KBM-7 (cell line): ENCODE results near the gene SYNJ2.

Experiments used
- DNase-seq: peaks from one replicate; pipeline ENCODE4 v3.0.0-alpha.2; 2015
- in situ Hi-C: fragments of 300-500 bp; cut with MboI; formaldehyde crosslinking; loops from 2 replicates; pipeline ENCODE4 v1.14.3; 2020; ENCODE audit warnings: low sequenced_read_pairs, low pct_unique_long_range_greater_than_20kb, mixed read lengths

SYNJ2 gene

GRCh38 chr6:157994125-157994795 lies 12.6 kb downstream of the SYNJ2 start:
- in situ Hi-C loops, result no loop called here

DNA sequence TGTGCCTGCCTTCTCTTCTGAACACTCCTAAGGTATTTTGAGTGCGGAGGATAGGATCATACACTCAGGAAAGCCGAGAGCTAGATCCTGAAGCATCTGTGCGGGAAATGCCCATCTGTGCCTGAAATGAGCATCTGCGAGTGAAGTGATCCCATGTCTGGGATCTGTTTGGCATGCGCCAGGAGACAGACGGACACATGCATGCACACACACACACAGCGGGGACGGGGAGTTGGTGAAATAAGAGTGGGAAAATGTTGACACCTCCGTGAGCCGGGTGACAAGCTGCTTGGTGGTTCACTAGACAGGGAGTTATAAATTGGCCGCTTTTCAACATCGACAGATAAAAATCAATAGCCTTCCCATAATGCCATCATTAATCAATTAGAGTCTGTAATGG lies 13.8 kb downstream of the SYNJ2 start:
- in situ Hi-C loops, result no loop called here
- DNase-seq, result no peak

More at GRCh38 chr6:157994125-157994795, 12.6 kb downstream of the SYNJ2 start:
- no peak for DNase-seq

DNA sequence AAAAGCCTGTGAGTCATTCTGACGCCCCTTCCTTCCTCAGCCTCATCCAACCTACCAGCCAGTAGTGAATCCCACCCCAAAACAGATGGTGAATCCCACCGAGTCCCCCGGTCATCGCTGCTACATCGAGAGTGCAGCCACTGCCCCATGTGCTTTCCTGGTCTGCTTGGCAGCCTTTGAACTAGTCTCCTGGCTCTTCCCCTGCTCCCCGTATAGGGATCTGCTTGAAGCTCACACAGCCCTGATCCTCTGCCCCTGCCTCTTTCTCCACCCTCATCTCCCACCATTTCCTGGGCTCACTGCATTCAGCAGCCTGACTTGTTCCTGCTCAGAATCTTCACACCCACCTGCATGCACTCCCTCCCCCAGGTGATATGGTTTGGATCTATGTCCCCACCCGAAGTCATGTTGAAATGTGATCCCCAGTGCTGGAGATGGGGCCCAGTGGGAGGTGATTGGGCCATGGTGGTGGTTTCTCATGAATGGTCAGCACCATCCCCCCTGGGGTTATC lies 14.6 kb downstream of the SYNJ2 start:
- in situ Hi-C loops, result no loop called here
- DNase-seq, result no peak

DNA sequence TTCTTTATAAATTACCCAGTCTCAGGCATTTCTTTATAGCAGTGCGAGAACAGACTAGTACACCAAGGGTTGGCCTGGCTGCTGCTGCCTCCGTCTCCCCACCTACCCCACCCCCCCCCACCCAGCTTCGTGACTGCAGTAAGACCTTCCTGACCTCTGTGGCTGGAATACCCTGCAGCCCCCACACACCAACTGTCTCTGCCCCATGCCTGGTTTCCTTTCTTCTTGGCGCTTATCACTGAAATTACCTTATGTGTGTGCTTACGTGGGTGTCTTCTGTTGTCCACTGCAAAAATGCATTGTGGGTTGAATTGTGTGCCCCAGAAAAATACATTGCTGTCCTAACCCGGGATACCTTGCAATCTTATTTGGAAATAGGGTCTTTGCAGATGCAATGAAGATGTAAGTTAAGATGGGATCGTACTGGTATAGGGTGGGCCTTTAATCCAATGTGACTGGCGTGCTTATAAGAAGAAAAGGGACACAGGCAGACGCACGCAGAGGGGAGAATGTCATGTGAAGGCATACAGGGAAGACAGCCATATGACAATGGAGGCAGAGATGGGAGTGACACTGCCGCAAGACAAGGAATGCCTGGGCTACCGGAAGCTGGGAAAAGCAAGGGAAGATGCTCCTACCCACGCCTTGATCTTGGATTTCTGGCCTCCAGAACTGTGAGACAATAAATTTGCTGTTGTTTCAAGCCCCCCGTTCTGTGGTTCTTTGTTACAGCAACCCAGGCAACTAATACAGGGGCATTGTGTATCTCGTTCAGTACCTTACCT lies 15.4 kb downstream of the SYNJ2 start:
- in situ Hi-C loops, result no loop called here
- peak; percentile 35 for DNase-seq

DNA sequence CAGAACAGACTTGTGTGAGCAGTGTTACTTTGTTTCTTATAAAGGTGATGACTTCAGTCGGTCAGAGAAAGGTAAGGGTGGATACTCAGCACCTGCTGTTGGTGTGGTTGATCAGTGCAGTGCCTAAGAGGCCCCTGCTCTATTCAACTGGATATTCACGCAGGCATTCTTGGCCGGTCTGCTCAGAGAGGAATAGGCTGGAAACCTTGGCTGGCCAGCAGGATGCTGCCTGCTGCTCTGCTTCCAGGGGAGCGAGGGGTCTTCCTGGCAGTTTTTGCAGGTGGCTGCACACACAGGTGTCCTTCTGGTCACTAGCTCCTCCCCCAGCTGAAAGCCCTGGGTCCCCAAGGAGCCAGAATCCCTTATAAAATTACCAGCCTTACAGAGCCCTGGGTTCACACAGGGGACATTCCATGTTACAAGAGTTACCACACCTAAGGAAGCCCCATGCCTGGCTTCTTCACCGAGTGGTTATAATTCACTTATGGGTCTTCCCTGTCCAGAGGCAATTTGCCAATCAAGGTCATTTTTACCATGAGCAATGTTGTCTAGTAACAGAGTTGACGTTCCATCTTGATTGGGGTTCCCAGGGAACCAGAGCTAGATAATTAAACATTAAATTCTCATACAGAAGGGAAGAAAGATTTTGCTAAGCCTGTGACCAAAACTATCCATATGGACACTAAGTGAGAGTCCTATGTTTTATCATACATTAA lies 16.4 kb downstream of the SYNJ2 start:
- in situ Hi-C loops, result no loop called here
- no peak for DNase-seq

DNA sequence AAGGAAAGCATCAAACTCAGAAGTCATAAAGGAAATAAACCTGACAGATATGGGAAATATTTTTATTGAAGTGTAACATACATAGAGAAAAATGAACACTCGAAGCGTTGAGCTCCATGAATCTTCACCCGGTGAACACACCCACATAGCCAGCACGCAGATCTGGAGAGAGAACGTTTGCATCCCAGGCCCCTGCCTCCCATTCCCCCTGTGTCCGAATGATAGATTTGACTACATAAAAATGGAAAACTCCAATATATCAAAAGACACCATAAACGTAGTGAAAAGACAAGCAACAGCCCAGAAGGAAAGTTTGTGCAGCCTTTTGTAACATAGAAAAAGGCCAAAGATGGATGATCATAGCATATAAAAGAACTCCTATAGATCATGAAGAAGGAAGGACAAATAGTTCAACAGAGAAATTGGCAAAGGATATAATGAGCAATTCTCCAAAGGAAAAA lies 17.1 kb downstream of the SYNJ2 start:
- no peak for DNase-seq
- in situ Hi-C loops, result no loop called here

- in situ Hi-C loops, result no loop called here
- no peak for DNase-seq
Measured at GRCh38 chr6:157999168-158000051, 17.7 kb downstream of the SYNJ2 start.

DNA sequence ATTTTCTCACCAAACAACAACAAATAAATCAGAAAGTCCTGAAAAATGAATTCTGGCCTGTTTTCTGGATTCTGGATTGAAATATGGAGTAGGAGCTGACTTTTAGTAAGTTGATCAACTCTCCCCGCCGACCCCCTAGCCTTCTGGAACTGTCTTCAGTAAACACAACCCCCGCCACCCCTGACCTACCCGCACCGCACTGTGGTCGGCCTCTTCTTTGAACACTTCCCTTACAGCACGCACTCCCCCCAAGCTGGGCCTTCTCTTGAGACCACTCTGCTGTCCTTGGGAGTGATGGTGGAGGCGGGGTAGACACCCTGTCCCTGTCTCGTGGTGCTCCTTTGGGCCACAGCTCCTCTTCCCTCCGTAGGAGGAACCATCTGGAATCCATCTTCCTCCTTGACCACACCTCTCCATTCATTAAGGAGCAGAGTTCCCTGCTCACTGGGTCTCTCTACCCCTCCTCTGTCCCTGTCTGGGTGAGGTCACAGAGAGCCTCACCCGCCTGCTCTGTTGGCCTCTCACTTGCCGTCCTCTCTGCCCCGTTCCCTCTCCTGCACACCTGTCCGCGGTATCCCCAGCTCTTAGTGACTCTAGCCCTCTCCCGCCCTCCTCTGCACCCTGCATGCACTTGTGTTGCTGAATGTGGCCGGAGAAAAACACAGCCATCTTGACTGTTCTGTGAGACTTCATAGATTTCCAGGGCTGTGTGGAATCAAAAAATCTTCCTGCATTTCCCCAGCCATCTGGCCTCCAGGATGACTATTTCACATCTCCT lies 19.1 kb downstream of the SYNJ2 start:
- no peak for DNase-seq
- in situ Hi-C loops, result no loop called here

- in situ Hi-C loops, result no loop called here
- no peak for DNase-seq
Measured at GRCh38 chr6:158002249-158002950, 20.7 kb downstream of the SYNJ2 start.

DNA sequence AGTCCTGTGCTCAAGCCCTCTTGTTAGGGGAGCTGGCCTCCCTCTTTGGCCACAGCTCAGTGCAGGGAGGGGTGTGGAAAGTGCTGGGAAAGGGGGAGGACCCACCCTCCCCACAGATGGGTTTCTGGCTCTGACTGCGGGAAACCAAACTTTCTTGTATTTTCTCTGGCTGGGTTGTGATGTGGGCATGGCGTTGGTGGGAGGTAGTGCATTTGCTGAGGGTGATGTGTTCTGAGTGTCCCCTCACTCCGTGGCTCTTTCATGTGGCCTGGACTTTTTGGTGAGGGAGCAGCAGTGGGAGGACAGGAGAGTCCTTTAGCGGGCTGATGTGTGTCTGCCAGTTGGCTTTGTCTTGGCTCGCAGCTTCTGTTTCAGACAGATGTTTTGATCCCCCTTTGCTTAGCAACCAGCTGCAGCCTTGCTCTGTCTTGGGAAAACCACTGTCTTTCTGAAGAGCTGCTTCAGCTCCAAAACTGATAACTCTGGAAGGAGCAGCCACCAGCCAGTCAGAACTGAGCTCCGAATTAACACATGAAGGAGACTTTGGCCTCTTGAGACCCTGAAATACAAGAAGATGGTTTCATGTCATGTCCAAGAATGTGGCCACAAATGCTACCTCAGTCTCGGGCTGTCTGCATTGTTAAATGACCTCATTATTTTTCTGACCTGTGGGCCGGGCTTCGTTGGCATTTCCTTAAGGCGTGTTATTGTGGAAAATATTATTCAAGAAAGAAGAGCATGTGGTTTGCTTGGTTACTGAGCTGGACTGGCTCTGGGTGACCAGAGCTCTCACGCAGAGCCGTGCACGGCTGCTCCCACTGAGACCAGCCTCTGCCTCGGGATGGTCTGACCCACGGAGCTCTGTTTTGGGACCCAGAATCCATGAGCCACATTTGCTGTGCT lies 21.5 kb downstream of the SYNJ2 start:
- in situ Hi-C loops, result no loop called here
- peak; percentile 51 for DNase-seq

DNA sequence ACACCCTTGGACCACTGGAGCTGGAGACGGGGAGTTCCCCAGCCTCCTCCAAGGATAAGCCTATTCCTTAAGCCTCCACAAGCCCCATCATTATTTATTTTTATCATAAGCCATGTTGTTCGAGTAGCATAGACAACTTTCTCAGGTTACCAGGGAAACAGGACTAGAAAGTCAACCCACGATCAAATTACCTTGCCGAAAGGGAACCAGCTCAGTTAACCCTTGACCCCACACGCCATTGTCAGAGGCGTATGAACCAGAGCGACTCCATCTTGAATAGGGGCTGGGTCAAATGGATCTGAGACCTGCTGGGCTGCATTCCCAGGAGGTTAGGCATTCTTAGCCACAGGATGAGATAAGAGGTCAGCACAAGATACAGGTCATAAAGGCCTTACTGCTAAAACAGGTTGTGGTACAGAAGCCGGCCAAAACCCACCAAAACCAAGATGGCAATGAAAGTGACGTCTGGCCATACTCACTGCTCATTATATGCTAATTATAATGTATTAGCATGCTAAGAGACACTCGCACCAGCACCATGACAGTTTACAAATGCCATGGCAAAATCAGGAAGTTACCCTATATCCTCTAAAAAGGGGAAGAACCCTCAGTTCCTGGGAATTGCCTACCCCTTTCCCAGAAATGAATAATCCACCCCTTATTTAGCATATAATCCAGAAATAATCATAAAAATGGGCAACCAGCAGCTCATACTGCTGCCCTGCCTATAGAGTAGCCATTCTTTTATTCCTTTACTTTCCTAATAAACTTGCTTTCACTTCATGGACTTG lies 22.4 kb downstream of the SYNJ2 start:
- peak; percentile 85 for DNase-seq
- in situ Hi-C loops, result no loop called here

DNA sequence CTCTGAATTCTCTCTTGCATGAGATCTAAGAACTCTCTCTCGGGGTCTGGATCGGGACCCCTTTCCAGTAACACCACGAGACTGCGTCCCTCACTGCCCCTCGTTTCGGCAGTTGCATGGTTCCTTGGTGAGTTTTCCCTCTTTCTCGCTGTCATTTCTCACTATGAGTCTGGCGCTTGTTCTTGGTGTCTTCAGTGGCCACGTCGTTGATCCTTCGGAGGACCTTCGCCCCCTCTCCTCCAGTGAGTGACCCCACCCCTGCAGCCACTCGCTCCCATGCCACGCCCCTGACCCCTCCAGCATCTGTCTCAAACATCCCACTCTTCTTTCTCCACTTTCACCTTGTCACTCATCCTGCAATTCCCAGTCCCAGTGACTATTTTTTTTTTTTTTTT lies 23.0 kb downstream of the SYNJ2 start:
- no peak for DNase-seq
- in situ Hi-C loops, result no loop called here

GRCh38 chr6:158005626-158006180 lies 24.0 kb downstream of the SYNJ2 start:
- in situ Hi-C loops, result no loop called here
- DNase-seq, result no peak

DNA sequence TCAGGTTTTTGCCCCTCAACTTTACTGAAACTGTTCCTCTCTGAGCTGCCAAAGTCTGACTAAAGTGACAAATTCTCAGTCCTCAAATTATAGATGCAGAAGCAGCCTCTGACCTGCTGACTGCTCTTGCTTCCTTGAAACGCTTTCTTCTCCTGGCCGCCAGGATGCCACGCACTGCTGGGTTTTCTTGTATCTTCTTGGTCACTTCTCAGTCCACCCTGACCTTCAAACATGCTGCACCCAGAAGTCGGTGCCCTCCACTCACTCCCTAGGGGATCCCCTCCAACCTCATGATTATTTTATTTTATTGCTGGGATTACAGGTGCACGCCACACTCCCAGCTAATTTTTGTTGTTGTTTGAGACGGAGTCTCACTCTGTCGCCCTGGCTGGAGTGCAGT lies 24.7 kb downstream of the SYNJ2 start:
- in situ Hi-C loops, result no loop called here
- no peak for DNase-seq

- no peak for DNase-seq
- in situ Hi-C loops, result no loop called here
Measured at GRCh38 chr6:158006821-158007570, 25.3 kb downstream of the SYNJ2 start.
